HepG2 (cell line): Measurements from ENCODE around the gene DHRS4L2. TPM values are rescaled to one million over a fixed set of nuclear protein-coding genes. Genes with fewer than 3 reads are reported as not detected.
"Not testable (repeated sequence)": the region's sequence is repeated elsewhere in the genome, so short reads cannot be mapped to it uniquely, and the experiment has no call there.

Experiments used
- ATAC-seq: fragments of 200-7000 bp; cut with Tn5 transposase; 3 replicates; pipeline ENCODE4 v1.9.1; 2020; ENCODE audit warnings: mild to moderate bottlenecking, moderate library complexity
- BruUV-seq: library from RNA; stranded (reverse); fragments of 400-500 nt; replicated peaks from 2 replicates; lab custom pipeline; 2021; lab: Mats Ljungman, UMichigan
- CTCF ChIA-PET: fragments of 300-600 bp; formaldehyde crosslinking; extraction: SDS; loops from one replicate; lab custom pipeline; 2021; ENCODE audit warnings: low total read pairs, inconsistent platforms, low intra/inter-chr PET ratio; lab: Yijun Ruan, JAX
- POLR2A ChIA-PET: fragments of 350-600 bp; sonication (Branson Sonifier 250); formaldehyde crosslinking; loops from one replicate; lab custom pipeline; 2020; ENCODE audit warnings: antibody characterized with exemption, inconsistent platforms; lab: Yijun Ruan, JAX
- DNase-seq: peaks from one replicate; pipeline ENCODE4 v3.0.0-alpha.2; 2015; ENCODE audit warnings: low spot score
- FAIRE-seq: peaks from 3 replicates; lab custom pipeline; 2011; peaks lifted over from hg19 to GRCh38; lab: Jason Lieb, UNC
- H2AFZ ChIP-seq: one replicate; pipeline ENCODE4 v1.6.1; 2011; ENCODE audit warnings: low read length, inconsistent platforms
- H3K27ac ChIP-seq: fragments of 300-600 bp; 3 replicates; pipeline ENCODE4 v1.8.0; 2011; ENCODE audit warnings: mixed run types, mild to moderate bottlenecking, mixed read lengths, low read length, inconsistent platforms; ENCODE audit not compliant: insufficient read depth; ENCODE audit errors: extremely low read length
- H3K27me3 ChIP-seq, 2 experiments: fragments of 200-600 bp in 1 of 2; 2 replicates in 1 of 2; 3 replicates in 1 of 2; pipeline versions ENCODE4 v1.6.0 to v1.8.0; 2011; ENCODE audit warnings: low read length in 2 of 2, mild to moderate bottlenecking in 2 of 2, moderate library complexity in 2 of 2, inconsistent platforms in 1 of 2; ENCODE audit not compliant: insufficient read depth in 2 of 2, control insufficient read depth in 1 of 2
- H3K36me3 ChIP-seq, 2 experiments: fragments of 200-600 bp in 1 of 2; replicated peaks in 1 of 2; 2 replicates in 1 of 2; 3 replicates in 1 of 2; pipeline versions ENCODE4 v1.5.1 to v1.8.0; 2011; ENCODE audit warnings: low read length in 2 of 2, inconsistent platforms in 1 of 2; ENCODE audit not compliant: insufficient read depth in 2 of 2, control insufficient read depth in 1 of 2
- H3K4me1 ChIP-seq: 2 replicates; pipeline ENCODE4 v1.5.1; 2012; ENCODE audit warnings: low read length, inconsistent platforms; ENCODE audit not compliant: insufficient read depth
- H3K4me2 ChIP-seq: 2 replicates; pipeline ENCODE4 v1.6.0; 2011; ENCODE audit warnings: low read depth, low read length, inconsistent platforms
- H3K4me3 ChIP-seq, 3 experiments: fragments of 200-600 bp in 1 of 3; sonication (generic), shearing (Covaris generic) in 1 of 3; replicated peaks in 1 of 3; 2 replicates each; pipeline ENCODE4 v1.5.1; 2011 to 2016; ENCODE audit warnings: low read length in 3 of 3, inconsistent platforms in 2 of 3, low read depth in 2 of 3, mild to moderate bottlenecking in 2 of 3, control low read depth in 1 of 3, mixed read lengths in 1 of 3; ENCODE audit not compliant: insufficient read depth in 1 of 3
- H3K79me2 ChIP-seq: one replicate; pipeline ENCODE4 v1.6.1; 2011; ENCODE audit warnings: low read length, inconsistent platforms; ENCODE audit not compliant: insufficient read depth
- H3K9ac ChIP-seq: 2 replicates; pipeline ENCODE4 v1.6.0; 2011; ENCODE audit warnings: mild to moderate bottlenecking, low read depth, low read length, inconsistent platforms; ENCODE audit not compliant: insufficient read depth
- H3K9me3 ChIP-seq: 2 replicates; pipeline ENCODE4 v1.5.1; 2012; ENCODE audit warnings: mild to moderate bottlenecking, low read length
- H4K20me1 ChIP-seq: 2 replicates; pipeline ENCODE4 v1.6.0; 2011; ENCODE audit warnings: inconsistent platforms, mild to moderate bottlenecking, low read length, moderate library complexity; ENCODE audit not compliant: insufficient read depth
- DMAP1 ChIP-seq: IDR thresholded peaks from 2 replicates; pipeline ENCODE4 v1.6.1; 2016
- FOXA3 ChIP-seq: IDR thresholded peaks from 2 replicates; pipeline ENCODE4 v1.6.1; 2016; ENCODE audit warnings: missing genetic modification reagents, missing compliant biosample characterization
- HNF4G ChIP-seq, 2 experiments: sonication (generic) in 1 of 2; formaldehyde crosslinking in 1 of 2; IDR thresholded peaks; 2 replicates each; pipeline versions ENCODE4 v1.4.0 to v1.6.1; 2011 to 2020; ENCODE audit warnings: borderline replicate concordance in 2 of 2, low read depth in 2 of 2, mild to moderate bottlenecking in 2 of 2, low read length in 1 of 2, missing genetic modification reagents in 1 of 2, moderate library complexity in 1 of 2
- KAT8 ChIP-seq: IDR thresholded peaks from 2 replicates; pipeline ENCODE4 v1.6.1; 2016; ENCODE audit warnings: missing genetic modification reagents, missing compliant biosample characterization
- MAFF ChIP-seq: IDR thresholded peaks from 2 replicates; pipeline ENCODE4 v1.6.1; 2011; ENCODE audit warnings: low read depth, low read length, improper control_type of control experiment
- MAFK ChIP-seq, 2 experiments: IDR thresholded peaks in 1 of 2; conservative IDR thresholded peaks in 1 of 2; 2 replicates each; pipeline ENCODE4 v1.6.1; 2011; ENCODE audit warnings: improper control_type of control experiment in 2 of 2, low read length in 2 of 2
- MIXL1 ChIP-seq: IDR thresholded peaks from 2 replicates; pipeline ENCODE4 v1.6.1; 2016
- STAG1 ChIP-seq: sonication (generic); formaldehyde crosslinking; IDR thresholded peaks from 2 replicates; pipeline ENCODE4 v1.4.0; 2020; ENCODE audit warnings: missing genetic modification reagents
- STAT5B ChIP-seq: sonication (generic); formaldehyde crosslinking; IDR thresholded peaks from 2 replicates; pipeline ENCODE4 v1.4.0; 2020; ENCODE audit warnings: missing genetic modification reagents
- ZMYM2 ChIP-seq: sonication (generic); formaldehyde crosslinking; IDR thresholded peaks from 2 replicates; pipeline ENCODE4 v1.8.0; 2022; ENCODE audit warnings: mild to moderate bottlenecking, missing genetic modification reagents
- ZNF30 ChIP-seq: sonication (generic); formaldehyde crosslinking; IDR thresholded peaks from 2 replicates; pipeline ENCODE4 v1.5.0; 2020; ENCODE audit warnings: mild to moderate bottlenecking, missing genetic modification reagents
- WGBS: methylation state at CpG from one replicate; pipeline ENCODE4 v1.1.6; 2017; ENCODE audit warnings: low lambda C conversion rate; 5-methylcytosine and 5-hydroxymethylcytosine counted together
- in situ Hi-C: cut with HindIII; loops from 2 replicates; pipeline ENCODE4 v1.10.0; 2017; ENCODE audit warnings: low pct_unique_long_range_greater_than_20kb; ENCODE audit not compliant: extremely low pct_ligation_motif_present
- intact Hi-C: fragments of 100-400 bp; cut with micrococcal nuclease; formaldehyde crosslinking; loops from one replicate; pipeline ENCODE4 v1.10.0; 2022; ENCODE audit not compliant: unreplicated experiment
- polyA plus RNA-seq, 8 experiments: library from polyadenylated mRNA; depleted of rRNA in 3 of 8; stranded (reverse) in 7 of 8; unstranded in 1 of 8; fragments of >200 nt; fragmentation: Illumina TruSeq in 4 of 8; extraction: Trizol in 4 of 8; gene quantifications; 2 replicates each; pipeline versions ENCODE4 v1.2.1 to v1.2.3, GENCODE V29; 2011 to 2016; ENCODE audit warnings: low read depth in 4 of 8, missing spikeins in 1 of 8, mixed read lengths in 1 of 8; ENCODE audit not compliant: insufficient read depth in 1 of 8
- total RNA-seq, 5 experiments: library from RNA; depleted of rRNA; stranded (reverse); fragments of >200 nt; fragmentation: Illumina TruSeq; extraction: Trizol; gene quantifications; 2 replicates each; pipeline ENCODE4 v1.2.3, GENCODE V29; 2016; ENCODE audit warnings: low read depth in 1 of 5
- TF ChIP-seq, protein P1 (sequence below): sonication (generic); formaldehyde crosslinking; conservative IDR thresholded peaks from 2 replicates; pipeline ENCODE4 v1.4.0; 2020; ENCODE audit warnings: missing genetic modification reagents
- TF ChIP-seq, protein P2 (sequence below): sonication (generic); formaldehyde crosslinking; conservative IDR thresholded peaks from 2 replicates; pipeline ENCODE4 v1.4.0; 2020; ENCODE audit warnings: missing genetic modification reagents

The DHRS4L2 gene
- total and polyA plus RNA-seq, 2 of the 13 experiments (the other 11 are each of a cell fraction or from before 2014, with no cell fraction given): 24.7 to 38.2 TPM

DNA sequence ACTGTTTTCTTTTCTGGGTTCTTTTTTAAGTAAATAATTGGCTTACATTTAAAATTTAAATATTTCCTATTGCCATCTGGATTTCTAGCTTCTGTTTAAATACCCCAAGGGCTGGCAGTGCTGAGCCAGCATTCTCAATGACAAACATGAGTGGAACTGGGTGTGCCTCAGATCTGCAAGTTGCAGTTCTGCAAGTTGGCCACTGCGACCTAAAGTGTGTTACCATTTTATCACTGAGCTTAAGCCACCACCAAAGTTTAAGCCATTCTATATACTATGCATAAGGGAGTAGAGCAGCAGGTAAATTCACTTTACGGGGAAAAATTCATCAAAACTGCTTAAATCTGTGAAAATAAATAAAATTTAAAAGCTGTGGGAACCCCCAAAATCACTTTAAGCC, 11.5 kb upstream of the DHRS4L2 start:
- H3K4me2 ChIP-seq, BruUV-seq, DNase-seq, intact Hi-C loops, H3K36me3 ChIP-seq, H3K4me3 ChIP-seq, H3K9me3 ChIP-seq, H2AFZ ChIP-seq, H4K20me1 ChIP-seq, H3K9ac ChIP-seq, H3K27me3 ChIP-seq: not testable (repeated sequence)
- CTCF ChIA-PET: interaction anchor here (1.9 kb wide), 1 partner anchor 37 kb away, joined by 5 read pairs; no protein-coding TSS in a partner anchor
- peaks cover 42% of the 10 kb centered on the region for H3K4me1 ChIP-seq
- WGBS: 92% methylated on average over 2 of the region's 2 CpGs
- peak; percentile 97 for ATAC-seq
- TF ChIP-seq MAFK (conservative IDR thresholded peaks at IDR 0.05 in 1 of 2, IDR thresholded peaks at IDR 0.05 in 1 of 2; ENCODE audit: low read length in 2 of 2) (peak; percentile 82 to 88), MAFF (peak; percentile 77), STAG1 (CRISPR knock-in tag) (peak; percentile 20; the same call in 1 of the 2 replicates)
- TF ChIP-seq, all 625 proteins: peak for 3; not testable (repeated sequence) for 622
- in situ Hi-C loops, POLR2A ChIA-PET, H3K79me2 ChIP-seq, H3K27ac ChIP-seq: not testable (repeated sequence)
- peak; percentile 28 for FAIRE-seq

DNA sequence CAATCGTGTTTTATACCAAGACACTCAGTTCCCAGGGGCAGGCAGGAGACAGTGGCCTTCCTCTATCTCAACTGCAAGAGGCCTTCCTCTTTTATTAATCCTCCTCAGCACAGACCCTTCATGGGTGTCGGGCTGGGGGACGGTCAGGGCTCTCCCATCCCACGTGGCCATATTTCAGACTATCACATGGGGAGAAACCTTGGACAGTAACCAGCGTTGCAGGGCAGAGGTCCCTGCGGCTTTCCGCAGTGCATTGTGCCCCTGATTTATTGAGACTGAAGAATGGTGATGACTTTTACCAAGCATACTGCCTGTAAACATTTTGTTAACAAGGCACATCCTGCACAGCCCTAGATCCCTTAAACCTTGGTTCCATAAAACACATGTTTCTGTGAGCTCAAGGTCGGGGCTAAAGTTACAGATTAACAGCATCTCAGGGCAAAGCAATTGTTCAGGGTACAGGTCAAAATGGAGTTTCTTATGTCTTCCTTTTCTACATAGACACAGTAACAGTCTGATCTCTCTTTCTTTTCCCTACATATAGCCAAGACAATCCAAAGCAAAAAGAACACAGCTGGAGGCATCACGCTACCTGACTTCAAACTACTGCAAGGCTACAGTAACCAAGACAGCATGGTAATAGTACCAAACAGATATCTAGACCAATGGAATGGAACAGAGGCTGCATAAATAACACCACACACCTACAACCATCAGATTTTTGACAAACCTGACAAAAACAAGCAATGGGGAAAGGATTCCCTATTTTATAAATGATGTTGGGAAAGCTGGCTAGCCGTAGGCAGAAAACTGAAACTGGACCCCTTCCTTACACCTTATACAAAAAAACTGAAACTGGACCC, 6.5 kb upstream of the DHRS4L2 start:
- in situ Hi-C loops: loop anchor here (10.0 kb wide), 1 partner anchor 53 kb away; no protein-coding TSS in a partner anchor
- BruUV-seq; H4K20me1 ChIP-seq; ATAC-seq; H3K36me3 ChIP-seq; H3K9me3 ChIP-seq; H3K27me3 ChIP-seq; FAIRE-seq; H3K79me2 ChIP-seq; H3K9ac ChIP-seq; H3K4me3 ChIP-seq; H2AFZ ChIP-seq; CTCF ChIA-PET; TF ChIP-seq HNF4G (IDR thresholded peaks at IDR 0.05; ENCODE audit: borderline replicate concordance, low read depth, low read length): not testable (repeated sequence)
- Histone ChIP-seq H3K27ac (peak overlapping the region; percentile 69), H3K4me1 (peaks cover 56% of the 10 kb centered on the region), H3K4me2 (peak overlapping the region; percentile 52)
- POLR2A ChIA-PET: interaction anchor here (0.8 to 1.1 kb wide), 2 partner anchors 51 to 112 kb away, joined by 3 to 4 read pairs; partner anchors contain the start of gene PCK2
- intact Hi-C loops: loop anchor here (5.0 kb wide), 1 partner anchor 110 kb away; the partner anchor contains the start of gene PCK2
- peak; percentile 65 for DNase-seq
- 49% methylated on average over 10 of the region's 10 CpGs for WGBS
- TF ChIP-seq MIXL1 (CRISPR knock-in tag) (peak; percentile 88), HNF4G (CRISPR knock-in tag; IDR thresholded peaks at IDR 0.05; ENCODE audit: borderline replicate concordance, low read depth) (0 out of 2 replicates have a peak, but pooled peaks have one; percentile 35), ZMYM2 (0 out of 2 replicates have a peak, but pooled peaks have one; percentile 60), KAT8 (CRISPR knock-in tag) (peak; percentile 48; the same call in 1 of the 2 replicates), DMAP1 (CRISPR knock-in tag) (peak; percentile 79), ZNF30 (CRISPR knock-in tag) (peak; percentile 46; the same call in 1 of the 2 replicates), FOXA3 (CRISPR knock-in tag) (peak; percentile 83), STAT5B (CRISPR knock-in tag) (0 out of 2 replicates have a peak, but pooled peaks have one; percentile 75)
- TF ChIP-seq, protein P1, sequence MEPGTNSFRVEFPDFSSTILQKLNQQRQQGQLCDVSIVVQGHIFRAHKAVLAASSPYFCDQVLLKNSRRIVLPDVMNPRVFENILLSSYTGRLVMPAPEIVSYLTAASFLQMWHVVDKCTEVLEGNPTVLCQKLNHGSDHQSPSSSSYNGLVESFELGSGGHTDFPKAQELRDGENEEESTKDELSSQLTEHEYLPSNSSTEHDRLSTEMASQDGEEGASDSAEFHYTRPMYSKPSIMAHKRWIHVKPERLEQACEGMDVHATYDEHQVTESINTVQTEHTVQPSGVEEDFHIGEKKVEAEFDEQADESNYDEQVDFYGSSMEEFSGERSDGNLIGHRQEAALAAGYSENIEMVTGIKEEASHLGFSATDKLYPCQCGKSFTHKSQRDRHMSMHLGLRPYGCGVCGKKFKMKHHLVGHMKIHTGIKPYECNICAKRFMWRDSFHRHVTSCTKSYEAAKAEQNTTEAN (CRISPR knock-in tag): peak; percentile 54; the same call in 1 of the 2 replicates
- TF ChIP-seq, protein P2, sequence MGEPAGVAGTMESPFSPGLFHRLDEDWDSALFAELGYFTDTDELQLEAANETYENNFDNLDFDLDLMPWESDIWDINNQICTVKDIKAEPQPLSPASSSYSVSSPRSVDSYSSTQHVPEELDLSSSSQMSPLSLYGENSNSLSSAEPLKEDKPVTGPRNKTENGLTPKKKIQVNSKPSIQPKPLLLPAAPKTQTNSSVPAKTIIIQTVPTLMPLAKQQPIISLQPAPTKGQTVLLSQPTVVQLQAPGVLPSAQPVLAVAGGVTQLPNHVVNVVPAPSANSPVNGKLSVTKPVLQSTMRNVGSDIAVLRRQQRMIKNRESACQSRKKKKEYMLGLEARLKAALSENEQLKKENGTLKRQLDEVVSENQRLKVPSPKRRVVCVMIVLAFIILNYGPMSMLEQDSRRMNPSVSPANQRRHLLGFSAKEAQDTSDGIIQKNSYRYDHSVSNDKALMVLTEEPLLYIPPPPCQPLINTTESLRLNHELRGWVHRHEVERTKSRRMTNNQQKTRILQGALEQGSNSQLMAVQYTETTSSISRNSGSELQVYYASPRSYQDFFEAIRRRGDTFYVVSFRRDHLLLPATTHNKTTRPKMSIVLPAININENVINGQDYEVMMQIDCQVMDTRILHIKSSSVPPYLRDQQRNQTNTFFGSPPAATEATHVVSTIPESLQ: 0 out of 2 replicates have a peak, but pooled peaks have one; percentile 42
